T-helper 9 cell (primary cell): ENCODE measurements around the gene ZBTB1.
"Not testable (repeated sequence)": the region's sequence is repeated elsewhere in the genome, so short reads cannot be mapped to it uniquely, and the experiment has no call there.

Experiments used
- DNase-seq: peaks from one replicate; pipeline ENCODE4 v3.0.0-alpha.2; 2020

ZBTB1 gene

GRCh38 chr14:64525354-64525753 is 20.8 kb downstream of the ZBTB1 start:
- no peak for DNase-seq

- DNase-seq: no peak
Observed at GRCh38 chr14:64531567-64531966, 27.0 kb downstream of the ZBTB1 start.

GRCh38 chr14:64536488-64537245 is 32.1 kb downstream of the ZBTB1 start:
- no peak for DNase-seq

- peak; percentile 89 for DNase-seq
Observed at GRCh38 chr14:64540208-64541202, 35.9 kb downstream of the ZBTB1 start, which contains the start of gene HSPA2. TSS of gene HSPA2 (plus strand) at chr14:64540741. CDS start at chr14:64540850, 109 bp downstream.

- DNase-seq: peak; percentile 3
Observed at GRCh38 chr14:64541261-64541971, 36.8 kb downstream of the ZBTB1 start.

- DNase-seq: no peak
Observed at GRCh38 chr14:64541972-64542835, 37.6 kb downstream of the ZBTB1 start.

GRCh38 chr14:64542836-64543201 is 38.2 kb downstream of the ZBTB1 start:
- DNase-seq: no peak

- DNase-seq: no peak
Observed at GRCh38 chr14:64544607-64545312, 40.2 kb downstream of the ZBTB1 start.

- no peak for DNase-seq
Observed at GRCh38 chr14:64549016-64549415, 44.4 kb downstream of the ZBTB1 start.

- DNase-seq: peak; percentile 33
Observed at GRCh38 chr14:64549791-64550620, 45.4 kb downstream of the ZBTB1 start, which contains the start of gene PPP1R36. TSS of gene PPP1R36 (plus strand) at chr14:64549961. CDS start at chr14:64549998, 37 bp downstream.

- no peak for DNase-seq
Observed at GRCh38 chr14:64550621-64551333, 46.2 kb downstream of the ZBTB1 start.

GRCh38 chr14:64554556-64554955 is 50.0 kb downstream of the ZBTB1 start:
- no peak for DNase-seq

- no peak for DNase-seq
Observed at GRCh38 chr14:64556526-64556925, 52.0 kb downstream of the ZBTB1 start.

GRCh38 chr14:64558216-64558615 is 53.6 kb downstream of the ZBTB1 start:
- DNase-seq: not testable (repeated sequence)

GRCh38 chr14:64561631-64562030 is 57.1 kb downstream of the ZBTB1 start:
- DNase-seq: no peak

- no peak for DNase-seq
Observed at GRCh38 chr14:64562436-64562835, 57.9 kb downstream of the ZBTB1 start.

GRCh38 chr14:64563696-64564095 is 59.1 kb downstream of the ZBTB1 start:
- DNase-seq: no peak

- DNase-seq: no peak
Observed at GRCh38 chr14:64566651-64567122, 62.1 kb downstream of the ZBTB1 start.

- no peak for DNase-seq
Observed at GRCh38 chr14:64569138-64569631, 64.6 kb downstream of the ZBTB1 start.
